ENCODE data around the gene ELL2.

Gene ELL2

DNA sequence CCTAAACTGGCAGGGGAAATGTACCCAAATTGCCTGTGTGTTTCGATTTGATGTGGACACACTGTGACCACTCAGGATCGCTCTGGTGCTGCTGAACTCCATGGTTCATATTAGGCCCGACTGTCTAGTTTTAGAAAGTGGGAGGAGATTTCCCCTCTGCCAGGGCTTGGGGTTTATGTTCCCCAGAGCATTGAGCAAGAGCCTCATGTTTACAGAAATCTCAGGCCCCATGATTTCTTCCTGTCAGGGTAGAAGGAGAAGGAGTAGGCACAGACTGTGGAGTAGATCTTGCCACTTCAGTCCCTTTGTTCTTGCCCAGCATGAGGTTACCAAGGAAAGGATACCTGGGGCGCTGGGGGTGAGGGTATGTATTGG is 98.3 kb downstream of the ELL2 start:
- DNase-seq (ENCODE audit: low read depth): no peak
- TF ChIP-seq, protein P1, sequence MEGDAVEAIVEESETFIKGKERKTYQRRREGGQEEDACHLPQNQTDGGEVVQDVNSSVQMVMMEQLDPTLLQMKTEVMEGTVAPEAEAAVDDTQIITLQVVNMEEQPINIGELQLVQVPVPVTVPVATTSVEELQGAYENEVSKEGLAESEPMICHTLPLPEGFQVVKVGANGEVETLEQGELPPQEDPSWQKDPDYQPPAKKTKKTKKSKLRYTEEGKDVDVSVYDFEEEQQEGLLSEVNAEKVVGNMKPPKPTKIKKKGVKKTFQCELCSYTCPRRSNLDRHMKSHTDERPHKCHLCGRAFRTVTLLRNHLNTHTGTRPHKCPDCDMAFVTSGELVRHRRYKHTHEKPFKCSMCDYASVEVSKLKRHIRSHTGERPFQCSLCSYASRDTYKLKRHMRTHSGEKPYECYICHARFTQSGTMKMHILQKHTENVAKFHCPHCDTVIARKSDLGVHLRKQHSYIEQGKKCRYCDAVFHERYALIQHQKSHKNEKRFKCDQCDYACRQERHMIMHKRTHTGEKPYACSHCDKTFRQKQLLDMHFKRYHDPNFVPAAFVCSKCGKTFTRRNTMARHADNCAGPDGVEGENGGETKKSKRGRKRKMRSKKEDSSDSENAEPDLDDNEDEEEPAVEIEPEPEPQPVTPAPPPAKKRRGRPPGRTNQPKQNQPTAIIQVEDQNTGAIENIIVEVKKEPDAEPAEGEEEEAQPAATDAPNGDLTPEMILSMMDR (IDR thresholded peaks at IDR 0.05; ENCODE audit: control insufficient read depth, extremely low read depth, insufficient read depth): no peak
- no peak overlapping the region for H3K4me3 ChIP-seq (ENCODE audit: low read depth, low read length)

DNA sequence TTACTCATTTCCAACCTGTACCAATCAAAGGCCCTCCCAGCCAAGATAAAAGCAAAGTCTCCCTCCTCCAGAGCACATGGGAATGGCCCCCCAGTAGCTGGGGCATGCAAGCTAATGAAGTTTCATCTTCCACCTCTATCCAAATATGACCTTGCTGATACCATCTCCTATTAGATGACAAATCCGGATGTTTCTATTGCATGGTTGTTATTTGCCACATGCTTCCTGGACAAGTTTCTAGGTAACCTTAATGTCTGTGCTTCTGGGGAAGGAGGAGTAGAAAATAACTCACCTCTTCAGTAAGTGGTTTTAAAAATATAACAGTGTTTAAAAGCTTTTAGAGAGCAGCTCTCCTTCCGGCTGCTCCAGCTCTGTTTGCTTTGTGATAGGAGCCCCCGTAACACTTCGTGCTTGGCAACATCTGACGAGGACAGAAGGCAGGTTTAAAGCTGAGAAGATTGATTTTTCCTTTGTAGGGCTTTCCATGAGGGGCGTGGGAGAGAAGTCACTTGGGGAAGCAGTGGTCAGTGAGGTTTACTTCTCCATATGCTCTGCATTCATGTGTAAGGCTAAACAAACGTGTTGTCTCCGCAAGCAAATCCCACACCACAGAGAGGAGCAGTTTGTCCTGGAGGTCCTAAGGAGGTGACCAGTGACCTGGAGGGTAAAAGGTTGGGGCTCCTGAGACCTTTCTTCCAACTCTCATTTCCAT is 98.8 kb downstream of the ELL2 start:
- DNase-seq (ENCODE audit: low read depth): no peak
- TF ChIP-seq, protein P1 (IDR thresholded peaks at IDR 0.05; ENCODE audit: control insufficient read depth, extremely low read depth, insufficient read depth): no peak
- no peak overlapping the region for H3K4me3 ChIP-seq (ENCODE audit: low read depth, low read length)

DNA sequence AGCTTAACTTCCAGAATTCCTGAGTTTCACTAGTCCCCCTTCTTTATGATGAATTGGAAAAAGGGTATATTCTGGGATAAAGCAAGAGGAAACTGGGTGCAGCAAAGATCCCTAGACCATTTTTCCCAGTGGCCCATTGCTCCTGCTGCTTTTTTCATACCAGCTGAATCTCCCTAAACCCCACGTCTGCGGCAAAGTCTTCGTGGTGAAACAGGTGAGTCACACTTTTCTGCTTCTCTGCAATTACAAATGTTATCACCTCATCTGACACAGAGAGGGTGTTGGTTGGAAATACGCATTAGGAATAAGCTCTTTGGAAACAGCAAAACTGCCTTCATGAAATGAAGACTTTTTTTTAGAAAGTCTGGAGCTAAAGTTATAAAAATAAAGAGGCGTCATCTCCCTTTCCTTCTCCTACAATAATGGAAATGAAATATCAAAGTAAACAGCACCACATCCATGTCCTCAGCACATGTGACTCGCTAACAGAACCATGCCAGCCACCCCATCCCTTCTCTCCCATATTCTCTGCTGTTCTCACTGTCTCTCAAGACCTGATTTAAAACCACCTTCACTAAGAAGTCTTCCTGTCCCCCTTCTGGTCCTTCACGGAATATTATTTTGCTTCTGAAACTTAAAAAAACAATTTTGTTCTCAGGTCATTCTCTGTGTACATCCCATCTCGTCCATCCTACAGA is 99.6 kb downstream of the ELL2 start:
- H3K4me3 ChIP-seq (ENCODE audit: low read depth, low read length): no peak overlapping the region
- TF ChIP-seq, protein P1 (IDR thresholded peaks at IDR 0.05; ENCODE audit: control insufficient read depth, extremely low read depth, insufficient read depth): no peak
- DNase-seq (ENCODE audit: low read depth): no peak

DNA sequence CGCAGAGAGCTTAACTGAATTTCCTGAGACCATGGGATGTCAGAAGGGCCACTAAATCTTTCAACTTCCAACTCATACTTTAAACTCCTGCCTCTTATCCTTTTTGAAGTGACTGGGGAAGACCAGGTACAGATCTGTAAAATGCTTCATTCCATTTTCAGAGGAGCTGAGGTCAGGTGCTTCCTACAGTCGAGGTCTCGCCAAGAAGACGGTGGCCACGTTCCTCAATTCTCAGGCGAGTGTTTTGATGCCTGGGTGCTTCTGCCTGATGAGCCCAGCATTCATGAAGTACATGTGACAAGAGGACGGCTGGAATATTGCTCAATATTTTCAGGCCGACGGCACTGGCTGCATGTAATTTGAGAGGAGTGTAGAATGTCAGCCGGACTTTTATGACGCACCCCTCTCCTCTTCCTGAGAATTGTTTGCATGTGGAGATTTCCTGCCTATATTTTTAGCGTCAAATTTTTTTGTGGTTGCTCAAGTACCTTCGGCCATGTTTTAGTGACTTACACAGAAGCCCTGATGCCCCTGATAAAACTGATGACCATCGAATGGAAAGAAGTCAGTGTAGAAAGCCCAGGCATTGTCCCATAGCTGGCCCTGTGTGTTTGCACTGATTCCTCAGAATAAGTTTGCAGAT is 100.3 kb downstream of the ELL2 start:
- no peak overlapping the region for H3K4me3 ChIP-seq (ENCODE audit: low read depth, low read length)
- TF ChIP-seq, protein P1 (IDR thresholded peaks at IDR 0.05; ENCODE audit: control insufficient read depth, extremely low read depth, insufficient read depth): no peak
- no peak for DNase-seq (ENCODE audit: low read depth)

DNA sequence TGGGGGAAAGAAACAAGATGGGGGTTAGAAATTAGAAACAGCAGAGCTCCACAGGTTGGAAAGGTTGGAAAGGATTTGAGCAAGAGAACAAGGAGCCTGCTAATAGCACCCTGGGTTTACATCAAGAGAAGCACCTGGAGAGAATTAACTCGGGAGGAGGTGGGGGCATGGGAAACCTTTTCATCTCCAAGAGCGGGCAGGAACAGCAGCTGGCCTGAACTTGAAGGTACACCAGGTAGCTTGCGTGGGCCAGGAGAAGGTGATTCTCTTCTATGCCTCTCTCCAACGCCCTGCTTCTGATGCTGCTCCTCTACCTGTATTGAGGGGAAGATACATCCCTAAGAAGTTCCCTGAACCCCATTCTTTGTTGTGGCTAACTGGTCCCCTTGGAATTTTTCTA is 102.0 kb downstream of the ELL2 start:
- H3K4me3 ChIP-seq (ENCODE audit: low read depth, low read length): no peak overlapping the region
- DNase-seq (ENCODE audit: low read depth): no peak
- TF ChIP-seq, protein P1 (IDR thresholded peaks at IDR 0.05; ENCODE audit: control insufficient read depth, extremely low read depth, insufficient read depth): no peak

DNA sequence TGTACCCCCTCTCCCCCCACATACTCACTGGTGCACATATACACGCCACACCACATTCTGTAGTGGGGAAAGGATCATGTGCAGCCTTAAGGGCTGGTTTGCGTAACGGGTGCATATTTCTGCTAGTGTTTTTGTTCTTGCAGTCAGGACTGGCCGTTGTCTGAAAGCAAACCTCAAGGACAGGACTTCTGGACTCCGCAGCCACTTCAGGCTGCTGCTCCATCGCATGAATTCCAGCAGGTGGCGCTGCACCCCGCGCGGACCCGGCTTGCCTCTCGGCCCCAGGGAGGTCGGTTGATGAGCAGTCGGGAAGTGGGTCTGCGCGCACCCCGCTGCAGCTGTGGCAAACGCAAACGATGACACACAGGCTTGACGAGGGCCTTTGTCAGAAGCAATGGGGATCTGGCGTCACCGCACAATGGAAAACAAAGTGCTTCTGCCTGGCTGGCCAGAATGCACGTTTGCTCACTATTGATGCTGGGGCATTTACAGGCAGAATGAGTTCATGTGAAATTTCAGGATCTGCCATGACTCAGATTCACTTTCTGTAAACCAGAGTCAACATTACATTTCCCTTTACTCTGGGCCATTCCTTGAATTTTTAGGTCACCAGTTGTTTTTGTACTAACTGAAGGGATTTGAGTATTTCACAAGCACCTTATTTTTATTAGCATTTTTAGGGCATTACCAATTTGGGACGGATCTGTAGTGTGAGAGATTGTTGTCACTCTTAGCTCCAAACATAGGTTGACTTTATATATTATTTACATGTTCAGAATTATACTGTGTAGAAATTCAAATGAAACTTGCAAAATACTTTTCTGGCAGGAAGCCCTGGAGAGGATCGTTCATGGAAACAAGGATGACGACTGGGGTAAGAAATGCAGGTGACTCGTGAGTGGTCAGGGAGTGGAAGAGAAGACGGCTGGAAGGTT is 102.7 kb downstream of the ELL2 start:
- DNase-seq (ENCODE audit: low read depth): peak; percentile 48
- TF ChIP-seq, protein P1 (IDR thresholded peaks at IDR 0.05; ENCODE audit: control insufficient read depth, extremely low read depth, insufficient read depth): peak; percentile 95
- H3K4me3 ChIP-seq (ENCODE audit: low read depth, low read length): no peak overlapping the region

All from LNCaP clone FGC (cell line).